IMR-90 (cell line): ENCODE results near the gene DDHD1. TPM values are rescaled to one million over a fixed set of nuclear protein-coding genes. Genes with fewer than 3 reads are reported as not detected.

ENCODE experiments used
- ATAC-seq: fragments of 200-7000 bp; cut with Tn5 transposase; 2 replicates; pipeline ENCODE4 v1.9.1; 2020; ENCODE audit warnings: low read depth, mild to moderate bottlenecking, moderate library complexity
- BruUV-seq: library from RNA; stranded (reverse); fragments of 400-500 nt; replicated peaks from 2 replicates; lab custom pipeline; 2021; lab: Mats Ljungman, UMichigan
- CTCF ChIA-PET: fragments of 300-600 bp; formaldehyde crosslinking; extraction: SDS; loops from one replicate; lab custom pipeline; 2021; ENCODE audit warnings: antibody characterized with exemption; lab: Yijun Ruan, JAX
- POLR2A ChIA-PET: fragments of 300-600 bp; sonication (Branson Sonifier 250); formaldehyde crosslinking; loops from one replicate; lab custom pipeline; 2022; ENCODE audit warnings: antibody characterized with exemption; ENCODE audit not compliant: unreplicated experiment; lab: Charles Lee
- DNase-seq: peaks from one replicate; pipeline ENCODE4 v3.0.0; 2013
- H2AFZ ChIP-seq: replicated peaks from 2 replicates; pipeline ENCODE3; 2013; ENCODE audit warnings: low read length, mild to moderate bottlenecking; ENCODE audit not compliant: poor library complexity
- H2AK5ac ChIP-seq: 2 replicates; pipeline ENCODE4 v1.6.1; 2013; ENCODE audit warnings: low read depth, low read length, inconsistent platforms
- H2AK9ac ChIP-seq: replicated peaks from 2 replicates; pipeline ENCODE3; 2013; ENCODE audit warnings: mild to moderate bottlenecking, low read depth, low read length, moderate library complexity; ENCODE audit not compliant: poor library complexity
- H2BK120ac ChIP-seq: 2 replicates; pipeline ENCODE4 v1.6.1; 2013; ENCODE audit warnings: low read depth, low read length, inconsistent platforms
- H2BK15ac ChIP-seq: 3 replicates; pipeline ENCODE4 v1.6.1; 2013; ENCODE audit warnings: low read depth, low read length, inconsistent platforms
- H2BK20ac ChIP-seq: 2 replicates; pipeline ENCODE4 v1.6.1; 2013; ENCODE audit warnings: low read depth, mild to moderate bottlenecking, inconsistent platforms, low read length, moderate library complexity
- H2BK5ac ChIP-seq: 2 replicates; pipeline ENCODE4 v1.6.1; 2013; ENCODE audit warnings: mild to moderate bottlenecking, low read depth, low read length, inconsistent platforms; ENCODE audit not compliant: poor library complexity, severe bottlenecking
- H3K14ac ChIP-seq: replicated peaks from 2 replicates; pipeline ENCODE4 v1.6.1; 2013; ENCODE audit warnings: low read depth, low read length, inconsistent platforms
- H3K18ac ChIP-seq: 2 replicates; pipeline ENCODE4 v1.6.1; 2013; ENCODE audit warnings: low read depth, low read length, control low read depth
- H3K23ac ChIP-seq: 2 replicates; pipeline ENCODE4 v1.6.1; 2013; ENCODE audit warnings: low read depth, low read length, inconsistent platforms
- H3K27ac ChIP-seq: 2 replicates; pipeline ENCODE4 v1.5.1; 2013; ENCODE audit warnings: mild to moderate bottlenecking, control low read depth, low read length; ENCODE audit not compliant: insufficient read depth
- H3K27me3 ChIP-seq: 2 replicates; pipeline ENCODE4 v1.6.1; 2013; ENCODE audit warnings: low read length; ENCODE audit not compliant: control insufficient read depth, insufficient read depth
- H3K36me3 ChIP-seq: 2 replicates; pipeline ENCODE4 v1.6.1; 2013; ENCODE audit warnings: low read length, mixed read lengths; ENCODE audit not compliant: control insufficient read depth, insufficient read depth
- H3K4ac ChIP-seq: 2 replicates; pipeline ENCODE4 v1.6.1; 2013; ENCODE audit warnings: low read depth, low read length, inconsistent platforms
- H3K4me1 ChIP-seq: 2 replicates; pipeline ENCODE4 v1.6.1; 2013; ENCODE audit warnings: low read length, mixed read lengths; ENCODE audit not compliant: control insufficient read depth, insufficient read depth
- H3K4me2 ChIP-seq: 2 replicates; pipeline ENCODE4 v1.6.1; 2013; ENCODE audit warnings: low read depth, mild to moderate bottlenecking, control low read depth, low read length, moderate library complexity
- H3K4me3 ChIP-seq: 2 replicates; pipeline ENCODE4 v1.5.1; 2013; ENCODE audit warnings: low read depth, mild to moderate bottlenecking, control low read depth, low read length, moderate library complexity; ENCODE audit not compliant: insufficient read depth
- H3K56ac ChIP-seq: 2 replicates; pipeline ENCODE4 v1.6.1; 2013; ENCODE audit warnings: low read length, inconsistent platforms; ENCODE audit not compliant: insufficient read depth; ENCODE audit errors: extremely low read depth
- H3K79me1 ChIP-seq, 2 experiments: 2 replicates each; pipeline ENCODE4 v1.6.1; 2013; ENCODE audit warnings: low read length in 2 of 2, inconsistent platforms in 1 of 2, low read depth in 1 of 2
- H3K9ac ChIP-seq: 2 replicates; pipeline ENCODE4 v1.6.1; 2013; ENCODE audit warnings: low read depth, low read length, control low read depth
- H3K9me1 ChIP-seq: 2 replicates; pipeline ENCODE4 v1.6.1; 2013; ENCODE audit warnings: low read length, inconsistent platforms; ENCODE audit not compliant: insufficient read depth
- H3K9me3 ChIP-seq: 2 replicates; pipeline ENCODE4 v1.6.1; 2013; ENCODE audit warnings: low read length; ENCODE audit not compliant: control insufficient read depth, insufficient read depth
- H4K20me1 ChIP-seq: 2 replicates; pipeline ENCODE4 v1.6.1; 2013; ENCODE audit warnings: low read length, inconsistent platforms; ENCODE audit not compliant: insufficient read depth
- H4K5ac ChIP-seq: 2 replicates; pipeline ENCODE4 v1.6.1; 2013; ENCODE audit warnings: mild to moderate bottlenecking, low read depth, low read length, control low read depth
- H4K8ac ChIP-seq, 2 experiments: 2 replicates each; pipeline ENCODE4 v1.6.1; 2013; ENCODE audit warnings: low read depth in 2 of 2, low read length in 2 of 2, control low read depth in 1 of 2, inconsistent platforms in 1 of 2
- H4K91ac ChIP-seq: 2 replicates; pipeline ENCODE4 v1.6.1; 2013; ENCODE audit warnings: low read depth, low read length, inconsistent platforms; ENCODE audit not compliant: insufficient read depth
- BHLHE40 ChIP-seq: fragments of 150-350 bp; IDR thresholded peaks from 2 replicates; pipeline ENCODE4 v1.6.1; 2016; ENCODE audit warnings: mild to moderate bottlenecking, low read depth, low read length
- CEBPB ChIP-seq: IDR thresholded peaks from 2 replicates; pipeline ENCODE4 v1.6.1; 2012; ENCODE audit warnings: low read depth, low read length, improper control_type of control experiment
- WGBS, 2 experiments: methylation state at CpG; one replicate each; pipeline versions ENCODE4 v1.1.5 to v1.1.7; 2013; ENCODE audit warnings: missing lambda C conversion rate in 2 of 2; ENCODE audit not compliant: insufficient read length in 1 of 2; ENCODE audit errors: extremely low coverage in 2 of 2; 5-methylcytosine and 5-hydroxymethylcytosine counted together
- dilution Hi-C: fragments of 300-500 bp; cut with HindIII; formaldehyde crosslinking; loops from one replicate; pipeline ENCODE4 v1.14.3; 2018; ENCODE audit warnings: low sequenced_read_pairs; ENCODE audit not compliant: unreplicated experiment
- in situ Hi-C: fragments of 300-500 bp; cut with MboI; formaldehyde crosslinking; loops from 3 replicates; pipeline ENCODE4 v1.14.3; 2019; ENCODE audit warnings: low sequenced_read_pairs, inconsistent platforms, mixed read lengths
- intact Hi-C: fragments of 100-400 bp; cut with micrococcal nuclease; formaldehyde crosslinking; loops from 2 replicates; pipeline ENCODE4 v1.10.0; 2022
- polyA plus RNA-seq, 3 experiments: library from polyadenylated mRNA; depleted of rRNA; stranded (reverse); fragments of >200 nt; gene quantifications; 2 replicates each; pipeline ENCODE4 v1.2.3, GENCODE V29; 2012; ENCODE audit warnings: low replicate concordance in 1 of 3
- total RNA-seq: library from RNA; depleted of rRNA; stranded (reverse); fragments of >200 nt; gene quantifications from 2 replicates; pipeline ENCODE4 v1.2.3, GENCODE V29; 2012

The DDHD1 gene
- total and polyA plus RNA-seq, 2 of the 4 experiments (the other 2 are of a cell fraction): 4.5 to 9.0 TPM

GRCh38 chr14:53156238-53156637 is 3.1 kb upstream of the DDHD1 start:
- TF ChIP-seq BHLHE40 (no peak), CEBPB (peak; percentile 50; the same call in 1 of the 2 replicates)
- no peak overlapping the region for H3K9ac ChIP-seq
- no peaks in the 10 kb centered on the region for H4K20me1 ChIP-seq
- H2BK15ac ChIP-seq: no peak overlapping the region
- H3K36me3 ChIP-seq: no peaks in the 10 kb centered on the region
- ATAC-seq (no peak), DNase-seq (no peak)
- no peak overlapping the region for H4K5ac ChIP-seq
- no peak overlapping the region for H2AFZ ChIP-seq
- no peak overlapping the region for H3K23ac ChIP-seq
- CTCF ChIA-PET: no interaction called here
- dilution Hi-C loops: no loop called here
- no peak overlapping the region for H3K27ac ChIP-seq
- no peak overlapping the region for H2BK20ac ChIP-seq
- no peak overlapping the region for H2BK120ac ChIP-seq
- no peak overlapping the region for H3K14ac ChIP-seq
- WGBS, 2 experiments: 100% methylated on average over 1 of the region's 4 CpGs; no CpG with 5 or more reads in 1 of the 2 experiments
- no peak overlapping the region for H3K4me2 ChIP-seq
- H2BK5ac ChIP-seq: no peak overlapping the region
- H3K56ac ChIP-seq: no peak overlapping the region
- H3K4me3 ChIP-seq: no peak overlapping the region
- H3K9me3 ChIP-seq: no peaks in the 10 kb centered on the region
- H4K8ac ChIP-seq: no peak overlapping the region
- intact Hi-C loops: loop anchor here (10.0 kb wide), 1 partner anchor 411 kb away; no protein-coding TSS in a partner anchor
- H3K4me1 ChIP-seq: peaks cover 3% of the 10 kb centered on the region; the same call in 1 of the 2 replicates
- no peak overlapping the region for H2AK5ac ChIP-seq
- BruUV-seq: no TSS peak
- no peak overlapping the region for H2AK9ac ChIP-seq
- H3K9me1 ChIP-seq: peaks cover 5% of the 10 kb centered on the region
- H3K27me3 ChIP-seq: no peaks in the 10 kb centered on the region
- POLR2A ChIA-PET: no interaction called here
- H3K4ac ChIP-seq: no peak overlapping the region
- H4K91ac ChIP-seq: no peak overlapping the region
- peaks cover 5 to 16% of the 10 kb centered on the region in 2 experiments; a peak in 3 of 4 replicates for H3K79me1 ChIP-seq
- H3K18ac ChIP-seq: no peak overlapping the region
- in situ Hi-C loops: no loop called here
